SKM-1 treated with dmso at 0.1 percent for 144 hours (cell line): ENCODE measurements around the gene VAMP2.

ENCODE experiments used
- DNase-seq: peaks from one replicate; lab custom pipeline; 2025; ENCODE audit not compliant: unreplicated experiment; lab: John Stamatoyannopoulos, UW

Gene VAMP2

GRCh38 chr17:8162233-8162996, at the start of gene VAMP2:
Gene VAMP2, minus strand, starts transcription at chr17:8162948. Its CDS starts 69 bp downstream, at chr17:8162879.
- no peak for DNase-seq

- DNase-seq = no peak
Observed at GRCh38 chr17:8210761-8211458, 48.2 kb upstream of the VAMP2 start.

- peak; percentile 71 for DNase-seq
Observed at GRCh38 chr17:8209907-8210760, 47.4 kb upstream of the VAMP2 start, which contains the start of gene AURKB. Gene AURKB, minus strand, starts transcription at chr17:8210575. Its CDS starts 351 bp downstream, at chr17:8210224.

- DNase-seq = no peak
Observed at GRCh38 chr17:8206536-8206935, 43.8 kb upstream of the VAMP2 start.

- no peak for DNase-seq
Observed at GRCh38 chr17:8204761-8205555, 42.2 kb upstream of the VAMP2 start.

- DNase-seq = peak; percentile 13
Observed at GRCh38 chr17:8192070-8192815, 29.5 kb upstream of the VAMP2 start.

GRCh38 chr17:8190506-8190905, 27.8 kb upstream of the VAMP2 start:
- DNase-seq = no peak

GRCh38 chr17:8189711-8190477, 27.1 kb upstream of the VAMP2 start, which contains the start of gene BORCS6:
Gene BORCS6, minus strand, starts transcription at chr17:8190180. Its CDS starts 40 bp downstream, at chr17:8190140.
- peak; percentile 91 for DNase-seq

- no peak for DNase-seq
Observed at GRCh38 chr17:8189041-8189710, 26.4 kb upstream of the VAMP2 start.

GRCh38 chr17:8188263-8188839, 25.6 kb upstream of the VAMP2 start:
- no peak for DNase-seq

GRCh38 chr17:8187517-8188262, 24.9 kb upstream of the VAMP2 start:
- peak; percentile 89 for DNase-seq

GRCh38 chr17:8186787-8187516, 24.2 kb upstream of the VAMP2 start:
- peak; percentile 71 for DNase-seq

GRCh38 chr17:8186446-8186786, 23.7 kb upstream of the VAMP2 start:
- DNase-seq = no peak

GRCh38 chr17:8185582-8186445, 23.1 kb upstream of the VAMP2 start:
- DNase-seq = no peak

GRCh38 chr17:8176998-8177731, 14.4 kb upstream of the VAMP2 start:
- DNase-seq = no peak
